ENCODE measurements around the gene PANK4. TPM values are rescaled to one million over a fixed set of nuclear protein-coding genes. Genes with fewer than 3 reads are reported as not detected.

The PANK4 gene
- total and polyA plus RNA-seq, 2 donors = 21.6 to 27.1 TPM

DNA sequence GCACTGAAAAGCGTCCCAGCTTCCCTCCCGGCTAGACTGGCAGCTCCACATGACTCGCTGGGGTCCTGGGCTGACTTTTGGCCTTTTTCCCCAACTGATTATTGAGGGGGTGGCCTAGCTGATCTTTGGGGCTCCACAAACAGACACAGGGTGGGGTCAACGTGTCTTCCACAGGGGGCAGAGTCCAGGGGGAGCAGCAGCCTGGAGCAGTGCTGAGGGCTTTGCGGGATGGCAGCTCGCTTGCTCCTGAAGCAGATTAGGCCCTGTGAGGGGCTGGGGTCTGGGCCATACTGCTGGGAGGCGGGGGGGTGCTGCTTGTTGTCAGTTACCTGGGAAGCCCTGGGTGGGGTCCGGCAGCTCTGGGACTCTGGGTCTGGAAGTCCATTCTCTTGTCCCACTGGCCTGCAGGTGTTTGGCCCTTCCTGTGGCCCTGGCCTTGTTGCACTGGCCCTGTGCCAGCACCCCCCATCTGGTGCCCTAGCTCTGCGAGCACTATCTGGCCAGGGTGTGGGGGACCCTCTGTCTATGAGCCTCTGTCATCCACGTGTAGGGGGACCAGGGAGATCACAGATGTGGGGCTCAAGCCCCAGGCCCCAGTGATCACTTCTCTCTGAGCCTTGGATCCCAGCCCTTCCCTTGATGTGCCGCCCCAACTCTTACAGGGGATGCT is 16.0 kb upstream of the PANK4 start:
- Histone ChIP-seq H3K9me3 (ENCODE audit: control insufficient read depth in 2 of 2, insufficient read depth in 1 of 2, low read length in 1 of 2) (peaks cover 0 to 8% of the 10 kb centered on the region in 2 donors), H3K4me3 (ENCODE audit: low read length in 2 of 2) (no peak overlapping the region), H3K36me3 (ENCODE audit: control insufficient read depth in 2 of 2, insufficient read depth in 2 of 2, low read length in 1 of 2) (no peaks in the 10 kb centered on the region), H3K27me3 (ENCODE audit: control insufficient read depth in 2 of 2, insufficient read depth in 1 of 2, low read length in 1 of 2) (peaks cover 0 to 28% of the 10 kb centered on the region in 2 donors), H3K4me1 (ENCODE audit: control insufficient read depth in 2 of 2, insufficient read depth in 2 of 2, low read length in 2 of 2) (peaks cover 34 to 72% of the 10 kb centered on the region in 2 donors), H3K27ac (ENCODE audit: low read depth in 1 of 2, low read length in 1 of 2) (no peak overlapping the region)
- DNase-seq (ENCODE audit: low read depth in 6 of 9, low spot score in 9 of 9) = no peak
- WGBS = 94% methylated on average over 11 of the region's 11 CpGs

DNA sequence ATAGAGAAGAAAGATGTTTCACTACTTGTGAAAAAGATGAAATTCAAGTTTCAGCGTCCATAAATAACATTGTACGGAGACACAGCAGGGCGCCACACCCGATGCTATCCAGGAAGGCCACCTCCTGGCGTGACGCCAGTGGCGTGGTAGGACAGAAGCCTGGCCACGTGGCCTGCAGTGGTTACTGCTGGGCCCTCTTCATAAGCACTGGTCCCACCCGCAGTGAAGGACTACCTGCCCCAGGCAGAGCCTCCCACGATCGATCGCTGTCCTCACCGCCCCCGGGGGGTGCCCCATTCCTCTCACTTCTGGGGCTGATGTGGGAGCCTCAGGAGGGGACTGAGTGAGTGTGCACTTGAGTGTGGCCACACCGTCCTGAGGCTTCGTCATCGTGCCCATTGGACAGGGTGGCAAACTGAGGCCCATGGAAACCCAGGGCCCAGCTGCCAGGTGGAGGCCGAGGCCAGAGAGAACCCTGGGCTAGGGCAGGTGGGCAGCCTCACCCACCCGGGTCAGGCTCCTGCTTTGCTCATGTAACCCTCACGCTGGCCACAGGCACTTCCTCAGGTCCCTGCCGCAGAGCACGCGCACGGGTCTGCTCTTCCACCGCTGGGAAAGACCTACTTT is 15.3 kb upstream of the PANK4 start:
- Histone ChIP-seq H3K4me3 (ENCODE audit: low read length in 2 of 2) (no peak overlapping the region), H3K36me3 (ENCODE audit: control insufficient read depth in 2 of 2, insufficient read depth in 2 of 2, low read length in 1 of 2) (no peaks in the 10 kb centered on the region), H3K9me3 (ENCODE audit: control insufficient read depth in 2 of 2, insufficient read depth in 1 of 2, low read length in 1 of 2) (peaks cover 0 to 8% of the 10 kb centered on the region in 2 donors), H3K27me3 (ENCODE audit: control insufficient read depth in 2 of 2, insufficient read depth in 1 of 2, low read length in 1 of 2) (peaks cover 0 to 34% of the 10 kb centered on the region in 2 donors), H3K4me1 (ENCODE audit: control insufficient read depth in 2 of 2, insufficient read depth in 2 of 2, low read length in 2 of 2) (peaks cover 34 to 68% of the 10 kb centered on the region in 2 donors), H3K27ac (ENCODE audit: low read depth in 1 of 2, low read length in 1 of 2) (no peak overlapping the region)
- 92% methylated on average over 25 of the region's 25 CpGs for WGBS
- no peak for DNase-seq (ENCODE audit: low read depth in 6 of 9, low spot score in 9 of 9)

DNA sequence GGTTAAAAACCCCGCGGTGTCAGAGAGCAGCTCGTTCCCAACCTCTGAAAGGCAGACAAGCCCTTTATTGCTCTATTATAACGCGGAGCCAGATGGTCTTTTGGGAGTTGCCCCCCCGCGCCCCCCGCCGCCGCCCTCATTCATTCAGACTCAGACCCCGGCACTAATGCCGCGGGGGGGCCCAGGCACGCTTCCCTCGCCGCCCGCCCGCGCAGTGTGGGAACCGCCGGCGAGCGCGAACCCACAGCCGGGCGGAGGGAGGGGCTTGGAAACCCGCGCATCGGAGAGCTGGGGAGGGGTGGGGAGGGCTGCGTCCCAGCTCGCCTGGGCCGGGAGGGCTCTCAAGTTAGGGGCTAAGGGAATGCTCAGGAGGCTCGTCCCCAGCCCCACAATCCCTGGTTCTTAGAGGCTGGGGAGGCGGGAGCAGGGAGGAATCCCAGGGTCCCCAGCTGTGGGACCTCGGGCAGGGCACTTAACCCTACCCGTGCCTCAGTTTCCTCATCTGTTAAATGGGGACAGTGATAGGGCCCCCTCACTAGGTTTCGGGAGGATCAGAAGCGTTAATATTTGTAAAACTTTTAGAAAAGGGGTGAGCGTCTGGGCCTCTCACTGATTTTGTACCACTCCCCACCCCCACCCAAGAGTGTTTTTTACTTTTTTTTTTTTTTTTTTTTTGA is 14.6 kb upstream of the PANK4 start:
- Histone ChIP-seq H3K36me3 (ENCODE audit: control insufficient read depth in 2 of 2, insufficient read depth in 2 of 2, low read length in 1 of 2) (no peaks in the 10 kb centered on the region), H3K4me3 (ENCODE audit: low read length in 2 of 2) (peak overlapping the region in 1 of 2 donors; percentile 23), H3K4me1 (ENCODE audit: control insufficient read depth in 2 of 2, insufficient read depth in 2 of 2, low read length in 2 of 2) (peaks cover 32 to 68% of the 10 kb centered on the region in 2 donors), H3K27ac (ENCODE audit: low read depth in 1 of 2, low read length in 1 of 2) (no peak overlapping the region), H3K27me3 (ENCODE audit: control insufficient read depth in 2 of 2, insufficient read depth in 1 of 2, low read length in 1 of 2) (peaks cover 0 to 41% of the 10 kb centered on the region in 2 donors), H3K9me3 (ENCODE audit: control insufficient read depth in 2 of 2, insufficient read depth in 1 of 2, low read length in 1 of 2) (peaks cover 0 to 8% of the 10 kb centered on the region in 2 donors)
- peak in 1 of 9 donors; percentile 60 for DNase-seq (ENCODE audit: low read depth in 6 of 9, low spot score in 9 of 9)
- 13% methylated on average over 39 of the region's 39 CpGs for WGBS

DNA sequence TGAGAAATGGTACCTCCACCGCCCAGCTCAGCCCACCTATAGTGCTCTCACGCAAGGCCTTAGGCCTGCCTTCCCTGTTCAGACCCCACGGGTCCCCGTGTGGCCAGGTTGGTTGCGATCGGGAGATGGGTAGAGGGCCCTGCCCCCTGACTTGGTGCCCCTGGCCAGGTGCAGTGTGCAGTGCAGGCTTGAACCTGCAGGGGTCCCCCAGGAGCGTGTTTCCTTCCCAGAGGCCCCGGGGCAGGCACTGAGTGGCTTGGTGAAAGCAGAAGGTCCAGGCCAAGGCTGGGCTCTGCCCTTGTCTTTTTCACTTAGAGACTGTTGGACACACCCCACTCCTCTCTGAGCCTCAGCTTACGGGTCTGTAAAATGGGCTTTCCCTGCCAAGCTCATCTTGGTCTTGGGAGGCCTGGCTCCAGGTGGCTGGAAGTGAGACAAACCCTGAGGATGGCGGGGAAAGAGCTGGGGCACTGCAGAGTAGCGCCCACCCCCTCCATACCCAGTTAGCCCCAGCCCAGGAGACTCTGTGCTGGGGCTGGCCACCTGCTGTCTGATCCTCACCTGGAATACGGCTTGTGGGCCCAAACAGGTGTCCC is 13.0 kb upstream of the PANK4 start:
- peaks cover 0 to 8% of the 10 kb centered on the region in 2 donors for H3K9me3 ChIP-seq (ENCODE audit: control insufficient read depth in 2 of 2, insufficient read depth in 1 of 2, low read length in 1 of 2)
- peaks cover 0 to 56% of the 10 kb centered on the region in 2 donors for H3K27me3 ChIP-seq (ENCODE audit: control insufficient read depth in 2 of 2, insufficient read depth in 1 of 2, low read length in 1 of 2)
- no peak overlapping the region for H3K4me3 ChIP-seq (ENCODE audit: low read length in 2 of 2)
- H3K4me1 ChIP-seq (ENCODE audit: control insufficient read depth in 2 of 2, insufficient read depth in 2 of 2, low read length in 2 of 2) = peaks cover 32 to 68% of the 10 kb centered on the region in 2 donors
- H3K36me3 ChIP-seq (ENCODE audit: control insufficient read depth in 2 of 2, insufficient read depth in 2 of 2, low read length in 1 of 2) = no peaks in the 10 kb centered on the region
- H3K27ac ChIP-seq (ENCODE audit: low read depth in 1 of 2, low read length in 1 of 2) = no peak overlapping the region
- DNase-seq (ENCODE audit: low read depth in 6 of 9, low spot score in 9 of 9) = peak in 1 of 9 donors; percentile 18
- WGBS = 81% methylated on average over 12 of the region's 12 CpGs

DNA sequence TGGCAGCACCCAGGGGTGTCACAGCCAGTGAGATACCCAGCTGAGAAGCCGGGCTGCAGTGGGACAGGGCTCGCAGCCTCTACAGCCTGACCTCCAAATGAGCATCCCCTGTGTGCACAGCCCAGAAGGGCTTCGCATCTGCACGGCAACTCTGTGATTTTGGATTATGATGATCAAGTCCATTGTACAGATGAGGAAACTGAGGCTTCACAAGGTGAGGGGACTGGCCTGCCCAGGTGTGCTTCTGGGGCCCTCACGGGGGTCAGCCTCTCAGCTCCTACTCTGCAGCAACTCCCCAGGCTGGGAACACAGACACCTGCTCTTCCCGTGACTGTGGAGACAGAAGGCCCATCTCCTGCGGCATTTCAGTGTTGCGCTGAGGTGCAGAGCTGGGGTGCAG is 12.5 kb upstream of the PANK4 start:
- WGBS = 98% methylated on average over 8 of the region's 8 CpGs

DNA sequence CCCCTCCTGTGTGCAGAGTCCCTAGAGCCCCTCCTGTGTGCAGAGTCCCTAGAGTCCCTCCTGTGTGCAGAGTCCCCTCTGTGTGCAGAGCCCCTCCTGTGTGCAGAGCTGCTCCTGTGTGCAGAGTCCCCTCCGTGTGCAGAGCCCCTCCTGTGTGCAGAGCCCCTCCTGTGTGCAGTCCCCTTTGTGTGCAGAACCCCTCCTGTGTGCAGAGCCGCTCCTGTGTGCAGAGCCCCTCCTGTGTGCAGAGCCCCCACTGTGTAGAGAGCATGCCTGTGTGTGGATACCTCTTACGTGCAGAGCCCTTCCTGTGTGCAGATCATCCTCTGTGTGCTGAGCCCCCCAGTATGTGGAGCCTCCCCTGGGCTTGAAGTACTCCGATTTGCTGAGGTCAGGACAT is 12.0 kb upstream of the PANK4 start:
- DNase-seq (ENCODE audit: low read depth in 6 of 9, low spot score in 9 of 9) = no peak
- no peaks in the 10 kb centered on the region for H3K36me3 ChIP-seq (ENCODE audit: control insufficient read depth in 2 of 2, insufficient read depth in 2 of 2, low read length in 1 of 2)
- no peak overlapping the region for H3K4me3 ChIP-seq (ENCODE audit: low read length in 2 of 2)
- 95% methylated on average over 4 of the region's 4 CpGs for WGBS
- H3K27ac ChIP-seq (ENCODE audit: low read depth in 1 of 2, low read length in 1 of 2) = no peak overlapping the region
- H3K27me3 ChIP-seq (ENCODE audit: control insufficient read depth in 2 of 2, insufficient read depth in 1 of 2, low read length in 1 of 2) = peaks cover 0 to 67% of the 10 kb centered on the region in 2 donors
- peaks cover 0 to 8% of the 10 kb centered on the region in 2 donors for H3K9me3 ChIP-seq (ENCODE audit: control insufficient read depth in 2 of 2, insufficient read depth in 1 of 2, low read length in 1 of 2)
- H3K4me1 ChIP-seq (ENCODE audit: control insufficient read depth in 2 of 2, insufficient read depth in 2 of 2, low read length in 2 of 2) = peaks cover 22 to 64% of the 10 kb centered on the region in 2 donors

More for the DNA sequence above, 12.5 kb upstream of the PANK4 start:
- no peak for DNase-seq (ENCODE audit: low read depth in 6 of 9, low spot score in 9 of 9)
- Histone ChIP-seq H3K27me3 (ENCODE audit: control insufficient read depth in 2 of 2, insufficient read depth in 1 of 2, low read length in 1 of 2) (peaks cover 0 to 62% of the 10 kb centered on the region in 2 donors), H3K4me3 (ENCODE audit: low read length in 2 of 2) (no peak overlapping the region), H3K4me1 (ENCODE audit: control insufficient read depth in 2 of 2, insufficient read depth in 2 of 2, low read length in 2 of 2) (peaks cover 27 to 68% of the 10 kb centered on the region in 2 donors), H3K9me3 (ENCODE audit: control insufficient read depth in 2 of 2, insufficient read depth in 1 of 2, low read length in 1 of 2) (peaks cover 0 to 8% of the 10 kb centered on the region in 2 donors), H3K36me3 (ENCODE audit: control insufficient read depth in 2 of 2, insufficient read depth in 2 of 2, low read length in 1 of 2) (no peaks in the 10 kb centered on the region), H3K27ac (ENCODE audit: low read depth in 1 of 2, low read length in 1 of 2) (no peak overlapping the region)

DNA sequence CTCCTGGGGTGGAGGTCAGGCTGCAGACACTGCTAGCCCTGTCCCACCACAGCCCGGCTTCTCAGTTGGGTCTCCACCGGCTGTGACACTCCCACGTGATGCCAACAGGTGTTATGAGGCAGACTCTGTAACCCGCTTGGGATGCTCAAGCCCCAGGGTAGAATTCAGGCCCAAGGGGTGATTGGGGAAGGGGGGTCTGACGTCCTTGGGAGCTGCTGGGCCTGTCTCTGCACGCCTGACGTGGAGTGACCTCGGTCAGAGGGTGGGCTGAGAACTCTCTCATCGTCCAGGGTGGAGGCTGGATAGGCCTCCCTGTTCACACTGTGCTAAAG is 11.4 kb upstream of the PANK4 start:
- Histone ChIP-seq H3K4me1 (ENCODE audit: control insufficient read depth in 2 of 2, insufficient read depth in 2 of 2, low read length in 2 of 2) (peaks cover 18 to 58% of the 10 kb centered on the region in 2 donors), H3K36me3 (ENCODE audit: control insufficient read depth in 2 of 2, insufficient read depth in 2 of 2, low read length in 1 of 2) (no peaks in the 10 kb centered on the region), H3K9me3 (ENCODE audit: control insufficient read depth in 2 of 2, insufficient read depth in 1 of 2, low read length in 1 of 2) (peaks cover 0 to 8% of the 10 kb centered on the region in 2 donors), H3K4me3 (ENCODE audit: low read length in 2 of 2) (no peak overlapping the region), H3K27me3 (ENCODE audit: control insufficient read depth in 2 of 2, insufficient read depth in 1 of 2, low read length in 1 of 2) (peaks cover 2 to 73% of the 10 kb centered on the region in 2 donors), H3K27ac (ENCODE audit: low read depth in 1 of 2, low read length in 1 of 2) (no peak overlapping the region)
- no peak for DNase-seq (ENCODE audit: low read depth in 6 of 9, low spot score in 9 of 9)
- WGBS = 88% methylated on average over 9 of the region's 9 CpGs

DNA sequence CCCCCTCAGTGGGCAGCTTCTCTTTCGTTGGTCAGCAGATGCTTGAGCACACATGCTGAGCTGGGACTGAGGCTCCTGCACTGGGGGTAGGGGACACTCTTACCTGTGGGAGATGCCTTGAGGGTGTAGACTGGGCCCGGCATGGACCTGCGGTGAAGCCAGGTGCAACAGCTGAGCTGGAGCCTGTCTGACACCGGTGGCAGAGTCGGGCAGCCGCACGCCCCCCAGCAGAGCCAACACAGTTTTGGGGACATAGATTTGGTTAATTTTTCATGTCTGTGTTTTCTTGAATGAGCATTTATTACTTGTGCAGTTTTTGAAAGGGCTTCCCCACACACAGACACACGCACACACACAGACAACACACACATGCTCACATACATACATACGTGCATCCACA is 9.6 kb upstream of the PANK4 start:
- WGBS = 95% methylated on average over 9 of the region's 9 CpGs
- peaks cover 15 to 44% of the 10 kb centered on the region in 2 donors for H3K4me1 ChIP-seq (ENCODE audit: control insufficient read depth in 2 of 2, insufficient read depth in 2 of 2, low read length in 2 of 2)
- H3K27me3 ChIP-seq (ENCODE audit: control insufficient read depth in 2 of 2, insufficient read depth in 1 of 2, low read length in 1 of 2) = peaks cover 13 to 85% of the 10 kb centered on the region in 2 donors

DNA sequence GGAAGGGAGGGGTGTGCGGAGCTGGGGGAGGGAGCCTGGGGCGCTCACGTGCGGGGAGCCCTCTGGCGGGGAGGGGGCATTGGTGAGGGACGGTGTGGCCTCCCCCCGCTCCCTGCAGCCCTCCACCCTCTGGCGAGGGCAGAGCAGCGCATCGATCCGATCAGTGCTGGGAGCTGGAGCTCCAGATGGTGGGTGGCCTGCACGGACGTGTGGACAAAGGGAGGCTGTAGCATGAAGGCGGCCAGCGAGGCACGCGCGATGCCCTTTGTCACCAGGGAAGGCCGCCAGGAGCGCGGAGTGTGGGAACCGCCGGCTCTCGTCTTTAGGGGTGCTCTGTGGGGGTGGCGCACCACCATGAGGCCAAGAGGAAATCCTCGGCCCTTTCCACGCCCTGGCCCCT is 9.1 kb upstream of the PANK4 start:
- Histone ChIP-seq H3K9me3 (ENCODE audit: control insufficient read depth in 2 of 2, insufficient read depth in 1 of 2, low read length in 1 of 2) (peaks cover 0 to 8% of the 10 kb centered on the region in 2 donors), H3K27ac (ENCODE audit: low read depth in 1 of 2, low read length in 1 of 2) (no peak overlapping the region), H3K36me3 (ENCODE audit: control insufficient read depth in 2 of 2, insufficient read depth in 2 of 2, low read length in 1 of 2) (no peaks in the 10 kb centered on the region), H3K4me3 (ENCODE audit: low read length in 2 of 2) (no peak overlapping the region), H3K27me3 (ENCODE audit: control insufficient read depth in 2 of 2, insufficient read depth in 1 of 2, low read length in 1 of 2) (peaks cover 17 to 89% of the 10 kb centered on the region in 2 donors), H3K4me1 (ENCODE audit: control insufficient read depth in 2 of 2, insufficient read depth in 2 of 2, low read length in 2 of 2) (peaks cover 18 to 46% of the 10 kb centered on the region in 2 donors)
- 86% methylated on average over 27 of the region's 27 CpGs for WGBS
- DNase-seq (ENCODE audit: low read depth in 6 of 9, low spot score in 9 of 9) = no peak

More for the DNA sequence above, 9.6 kb upstream of the PANK4 start:
- DNase-seq (ENCODE audit: low read depth in 6 of 9, low spot score in 9 of 9) = no peak
- Histone ChIP-seq H3K27ac (ENCODE audit: low read depth in 1 of 2, low read length in 1 of 2) (no peak overlapping the region), H3K9me3 (ENCODE audit: control insufficient read depth in 2 of 2, insufficient read depth in 1 of 2, low read length in 1 of 2) (peaks cover 0 to 8% of the 10 kb centered on the region in 2 donors), H3K4me3 (ENCODE audit: low read length in 2 of 2) (no peak overlapping the region), H3K36me3 (ENCODE audit: control insufficient read depth in 2 of 2, insufficient read depth in 2 of 2, low read length in 1 of 2) (no peaks in the 10 kb centered on the region)

Measured in thymus (tissue), 11 donors.